Neural progenitor cell (in vitro differentiated cells): Measurements from ENCODE around the gene RORC. TPM values are rescaled to one million over a fixed set of nuclear protein-coding genes. Genes with fewer than 3 reads are reported as not detected.

Experiments
- DNase-seq: peaks from one replicate; pipeline ENCODE4 v3.0.0-alpha.2; 2016; ENCODE audit warnings: low spot score
- H2AFZ ChIP-seq: fragments of 200-600 bp; sonication (generic); replicated peaks from 2 replicates; pipeline ENCODE4 v1.6.1; 2016; ENCODE audit warnings: antibody characterized with exemption
- H3F3A ChIP-seq: fragments of 200-600 bp; sonication (generic); 2 replicates; pipeline ENCODE4 v1.6.1; 2016; ENCODE audit warnings: antibody characterized with exemption, low read depth
- H3K27ac ChIP-seq: fragments of 200-600 bp; sonication (generic); 2 replicates; pipeline ENCODE4 v1.5.1; 2016; ENCODE audit warnings: mild to moderate bottlenecking
- H3K27me3 ChIP-seq: fragments of 200-600 bp; sonication (generic); 2 replicates; pipeline ENCODE4 v1.6.1; 2016; ENCODE audit warnings: mild to moderate bottlenecking, moderate library complexity
- H3K36me3 ChIP-seq: fragments of 200-600 bp; sonication (generic); 2 replicates; pipeline ENCODE4 v1.5.1; 2016
- H3K4me1 ChIP-seq: fragments of 200-600 bp; sonication (generic); 2 replicates; pipeline ENCODE4 v1.6.1; 2016; ENCODE audit warnings: mixed run types
- H3K4me2 ChIP-seq: fragments of 200-600 bp; sonication (generic); 2 replicates; pipeline ENCODE4 v1.6.1; 2016
- H3K4me3 ChIP-seq: fragments of 200-600 bp; sonication (generic); 2 replicates; pipeline ENCODE4 v1.5.1; 2016
- H3K79me2 ChIP-seq: fragments of 200-600 bp; sonication (generic); 2 replicates; pipeline ENCODE4 v1.6.1; 2016; ENCODE audit warnings: low read depth
- H3K9ac ChIP-seq: fragments of 200-600 bp; sonication (generic); 2 replicates; pipeline ENCODE4 v1.6.1; 2016
- H3K9me3 ChIP-seq: fragments of 200-600 bp; sonication (generic); 2 replicates; pipeline ENCODE4 v1.5.1; 2016; ENCODE audit warnings: low read depth
- H4K20me1 ChIP-seq: fragments of 200-600 bp; sonication (generic); 2 replicates; pipeline ENCODE4 v1.6.1; 2016; ENCODE audit warnings: low read depth
- H3K27ac Mint-ChIP-seq: 3 replicates; pipeline ENCODE4 v1.8.0; 2021; ENCODE audit warnings: mixed read lengths
- H3K27me3 Mint-ChIP-seq: 2 replicates; pipeline ENCODE4 v1.8.0; 2022; ENCODE audit warnings: low read depth, mild to moderate bottlenecking, inconsistent platforms, moderate library complexity, mixed read lengths; ENCODE audit not compliant: insufficient read depth
- H3K36me3 Mint-ChIP-seq: 3 replicates; pipeline ENCODE4 v1.8.0; 2021; ENCODE audit warnings: mixed read lengths
- H3K4me1 Mint-ChIP-seq: 3 replicates; pipeline ENCODE4 v1.8.0; 2021; ENCODE audit warnings: mixed read lengths
- H3K4me3 Mint-ChIP-seq: 3 replicates; pipeline ENCODE4 v1.8.0; 2021; ENCODE audit warnings: mild to moderate bottlenecking, moderate library complexity, mixed read lengths
- H3K9me3 Mint-ChIP-seq: 3 replicates; pipeline ENCODE4 v1.8.0; 2020; ENCODE audit warnings: mixed read lengths
- CTCF ChIP-seq: fragments of 200-600 bp; sonication (generic); IDR thresholded peaks from 2 replicates; pipeline ENCODE4 v1.5.1; 2017; ENCODE audit warnings: antibody characterized with exemption, mild to moderate bottlenecking
- EZH2 ChIP-seq: fragments of 200-600 bp; sonication (generic); IDR thresholded peaks from 2 replicates; pipeline ENCODE4 v1.6.1; 2017; ENCODE audit warnings: antibody characterized with exemption, mild to moderate bottlenecking, moderate library complexity
- EZH2phosphoT487 ChIP-seq: fragments of 200-600 bp; sonication (generic); IDR thresholded peaks from 2 replicates; pipeline ENCODE4 v1.6.1; 2017; ENCODE audit warnings: antibody characterized with exemption
- total RNA-seq: library from RNA; depleted of rRNA; stranded (reverse); fragments of >200 nt; gene quantifications from 2 replicates; pipeline ENCODE4 v1.2.3, GENCODE V29; 2015; ENCODE audit warnings: low replicate concordance

RORC gene
- total RNA-seq, 1 donor from 2014 or later = not detected

GRCh38 chr1:151816548-151817352 is 14.9 kb downstream of the RORC start:
- Histone ChIP-seq H2AFZ (no peak overlapping the region), H3K36me3 (no peaks in the 10 kb centered on the region), H3K4me1 (no peaks in the 10 kb centered on the region), H3K27me3 (no peaks in the 10 kb centered on the region), H3F3A (no peaks in the 10 kb centered on the region), H3K4me3 (no peak overlapping the region), H3K9me3 (no peaks in the 10 kb centered on the region), H4K20me1 (no peaks in the 10 kb centered on the region), H3K79me2 (no peaks in the 10 kb centered on the region), H3K9ac (no peak overlapping the region), H3K27ac (no peak overlapping the region), H3K4me2 (no peak overlapping the region)
- peaks cover 2% of the 10 kb centered on the region for H3K9me3 Mint-ChIP-seq
- TF ChIP-seq EZH2phosphoT487 = no peak
- TF ChIP-seq CTCF = no peak
- no peak for TF ChIP-seq EZH2
- H3K36me3 Mint-ChIP-seq = no peaks in the 10 kb centered on the region
- peaks cover 11% of the 10 kb centered on the region for H3K27me3 Mint-ChIP-seq
- no peak overlapping the region for H3K27ac Mint-ChIP-seq
- no peak for DNase-seq
- no peak overlapping the region for H3K4me3 Mint-ChIP-seq
- H3K4me1 Mint-ChIP-seq = no peaks in the 10 kb centered on the region

- Histone ChIP-seq H3K4me1 (no peaks in the 10 kb centered on the region), H3K9ac (no peak overlapping the region), H2AFZ (no peak overlapping the region), H3K27me3 (no peaks in the 10 kb centered on the region), H3K9me3 (no peaks in the 10 kb centered on the region), H3K79me2 (no peaks in the 10 kb centered on the region), H3K27ac (no peak overlapping the region), H3K4me3 (no peak overlapping the region), H3K36me3 (no peaks in the 10 kb centered on the region), H3K4me2 (no peak overlapping the region), H3F3A (no peaks in the 10 kb centered on the region), H4K20me1 (no peaks in the 10 kb centered on the region)
- no peak for DNase-seq
- Mint-ChIP-seq H3K36me3 (no peaks in the 10 kb centered on the region), H3K9me3 (peaks cover 2% of the 10 kb centered on the region), H3K4me3 (no peak overlapping the region), H3K4me1 (no peaks in the 10 kb centered on the region), H3K27me3 (peaks cover 13% of the 10 kb centered on the region), H3K27ac (no peak overlapping the region)
- no peak for TF ChIP-seq EZH2phosphoT487
- TF ChIP-seq CTCF = no peak
- no peak for TF ChIP-seq EZH2
These were observed 15.8 kb downstream of the RORC start for GRCh38 chr1:151815716-151816327.

- no peak overlapping the region for H3K4me3 Mint-ChIP-seq
These were observed 16.5 kb downstream of the RORC start for GRCh38 chr1:151814971-151815545.

More at GRCh38 chr1:151814971-151815545, 16.5 kb downstream of the RORC start:
- no peak for TF ChIP-seq CTCF
- no peak for TF ChIP-seq EZH2phosphoT487
- TF ChIP-seq EZH2 = no peak
- H3K27ac ChIP-seq = no peak overlapping the region
- no peak overlapping the region for H3K4me2 ChIP-seq
- no peaks in the 10 kb centered on the region for H3K9me3 ChIP-seq
- H3K27me3 ChIP-seq = no peaks in the 10 kb centered on the region
- H2AFZ ChIP-seq = no peak overlapping the region
- no peak for DNase-seq
- H3K36me3 ChIP-seq = no peaks in the 10 kb centered on the region
- no peaks in the 10 kb centered on the region for H4K20me1 ChIP-seq
- Mint-ChIP-seq H3K27me3 (peaks cover 15% of the 10 kb centered on the region), H3K36me3 (no peaks in the 10 kb centered on the region), H3K27ac (no peak overlapping the region), H3K4me1 (peaks cover 3% of the 10 kb centered on the region), H3K9me3 (peaks cover 2% of the 10 kb centered on the region)
- H3K4me3 ChIP-seq = no peak overlapping the region
- no peak overlapping the region for H3K9ac ChIP-seq
- H3F3A ChIP-seq = no peaks in the 10 kb centered on the region
- H3K4me1 ChIP-seq = no peaks in the 10 kb centered on the region
- H3K79me2 ChIP-seq = no peaks in the 10 kb centered on the region
